ENCODE data around the gene ARHGAP44.

Gene ARHGAP44, protein sequence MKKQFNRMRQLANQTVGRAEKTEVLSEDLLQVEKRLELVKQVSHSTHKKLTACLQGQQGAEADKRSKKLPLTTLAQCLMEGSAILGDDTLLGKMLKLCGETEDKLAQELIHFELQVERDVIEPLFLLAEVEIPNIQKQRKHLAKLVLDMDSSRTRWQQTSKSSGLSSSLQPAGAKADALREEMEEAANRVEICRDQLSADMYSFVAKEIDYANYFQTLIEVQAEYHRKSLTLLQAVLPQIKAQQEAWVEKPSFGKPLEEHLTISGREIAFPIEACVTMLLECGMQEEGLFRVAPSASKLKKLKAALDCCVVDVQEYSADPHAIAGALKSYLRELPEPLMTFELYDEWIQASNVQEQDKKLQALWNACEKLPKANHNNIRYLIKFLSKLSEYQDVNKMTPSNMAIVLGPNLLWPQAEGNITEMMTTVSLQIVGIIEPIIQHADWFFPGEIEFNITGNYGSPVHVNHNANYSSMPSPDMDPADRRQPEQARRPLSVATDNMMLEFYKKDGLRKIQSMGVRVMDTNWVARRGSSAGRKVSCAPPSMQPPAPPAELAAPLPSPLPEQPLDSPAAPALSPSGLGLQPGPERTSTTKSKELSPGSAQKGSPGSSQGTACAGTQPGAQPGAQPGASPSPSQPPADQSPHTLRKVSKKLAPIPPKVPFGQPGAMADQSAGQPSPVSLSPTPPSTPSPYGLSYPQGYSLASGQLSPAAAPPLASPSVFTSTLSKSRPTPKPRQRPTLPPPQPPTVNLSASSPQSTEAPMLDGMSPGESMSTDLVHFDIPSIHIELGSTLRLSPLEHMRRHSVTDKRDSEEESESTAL
- total RNA-seq: 0 to 1.5 (median 0) reads per million in 9 experiments

GRCh38 chr17:12789481-12790248, at the start of gene ARHGAP44:
ARHGAP44 (plus strand) TSS chr17:12789498; CDS start chr17:12789839, 341 bp downstream.
- no peak within 1 kb of the TSS for H3K27ac Mint-ChIP-seq
- peaks cover 4% of the 10 kb centered on the region for H3K36me3 Mint-ChIP-seq (ENCODE audit: insufficient read depth)
- peaks cover 0 to 4% of the 10 kb centered on the region in 2 donors for H3K9me3 Mint-ChIP-seq
- no peak for DNase-seq
- H3K4me3 Mint-ChIP-seq: peak within 1 kb of the TSS; percentile 65 to 70
- ATAC-seq (replicated peaks): no peak
- peaks cover 0 to 6% of the 10 kb centered on the region in 2 donors for H3K4me1 Mint-ChIP-seq (ENCODE audit: low read depth in 2 of 2)
- H3K27me3 Mint-ChIP-seq: peaks cover 49 to 69% of the 10 kb centered on the region in 2 donors

- ATAC-seq (replicated peaks) (no peak), DNase-seq (no peak)
- H3K9me3 Mint-ChIP-seq: no peaks in the 10 kb centered on the region
- no peaks in the 10 kb centered on the region for H3K27me3 Mint-ChIP-seq
- H3K4me1 Mint-ChIP-seq (ENCODE audit: low read depth in 2 of 2): no peaks in the 10 kb centered on the region
- no peaks in the 10 kb centered on the region for H3K36me3 Mint-ChIP-seq (ENCODE audit: insufficient read depth)
- no peak overlapping the region for H3K4me3 Mint-ChIP-seq
- no peak overlapping the region for H3K27ac Mint-ChIP-seq
Observed at GRCh38 chr17:12739500-12739899, 49.8 kb upstream of the ARHGAP44 start.

DNA sequence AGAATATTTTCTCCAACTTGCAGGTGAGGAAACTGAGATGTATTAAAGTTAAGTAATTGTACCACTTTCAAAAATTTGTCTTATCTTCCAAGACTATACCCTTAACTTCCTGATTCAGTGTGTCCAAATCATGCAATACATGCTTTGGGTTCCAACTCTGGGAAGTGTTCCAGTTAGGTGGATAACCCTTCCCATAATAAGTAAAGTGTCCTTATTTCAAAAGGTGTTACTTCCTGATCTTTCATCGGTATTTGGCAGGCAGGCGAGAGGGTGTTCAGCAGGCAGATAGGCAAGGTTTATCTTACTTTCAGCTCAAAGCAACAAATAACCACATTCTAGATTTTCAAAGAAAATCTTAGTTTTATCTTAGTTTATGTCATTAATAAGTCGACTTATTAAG, 46.3 kb upstream of the ARHGAP44 start:
- no peak for ATAC-seq (replicated peaks)
- no peak overlapping the region for H3K4me3 Mint-ChIP-seq

DNA sequence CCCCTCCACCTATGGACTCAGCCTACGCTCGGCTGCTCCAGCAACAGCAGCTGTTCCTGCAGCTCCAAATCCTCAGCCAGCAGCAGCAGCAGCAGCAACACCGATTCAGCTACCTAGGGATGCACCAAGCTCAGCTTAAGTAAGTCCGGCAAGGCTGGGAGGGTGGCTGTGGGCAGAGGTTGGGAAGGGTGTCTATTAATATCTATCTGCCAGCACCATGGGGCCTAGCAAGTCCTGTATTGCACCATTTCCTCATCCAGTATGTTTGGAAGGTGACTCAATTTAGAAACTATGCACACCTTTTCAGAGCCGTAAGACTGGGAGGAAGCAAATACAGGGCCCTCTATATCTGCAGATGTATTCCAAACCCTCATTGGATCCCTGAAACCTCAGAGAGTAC, 45.0 kb upstream of the ARHGAP44 start:
- no peaks in the 10 kb centered on the region for H3K4me1 Mint-ChIP-seq (ENCODE audit: low read depth in 2 of 2)
- H3K27ac Mint-ChIP-seq: no peak overlapping the region
- H3K36me3 Mint-ChIP-seq (ENCODE audit: insufficient read depth): no peaks in the 10 kb centered on the region
- peaks cover 0 to 2% of the 10 kb centered on the region in 2 donors for H3K9me3 Mint-ChIP-seq
- ATAC-seq (replicated peaks) (no peak), DNase-seq (no peak)
- no peak overlapping the region for H3K4me3 Mint-ChIP-seq
- peaks cover 0 to 7% of the 10 kb centered on the region in 2 donors for H3K27me3 Mint-ChIP-seq

More for the DNA sequence above, 46.3 kb upstream of the ARHGAP44 start:
- Mint-ChIP-seq H3K27me3 (peaks cover 0 to 7% of the 10 kb centered on the region in 2 donors), H3K36me3 (ENCODE audit: insufficient read depth) (no peaks in the 10 kb centered on the region), H3K4me1 (ENCODE audit: low read depth in 2 of 2) (no peaks in the 10 kb centered on the region), H3K27ac (no peak overlapping the region), H3K9me3 (peaks cover 0 to 2% of the 10 kb centered on the region in 2 donors)
- no peak for DNase-seq

GRCh38 chr17:12744786-12745185, 44.5 kb upstream of the ARHGAP44 start:
- peaks cover 0 to 2% of the 10 kb centered on the region in 2 donors for H3K9me3 Mint-ChIP-seq
- no peaks in the 10 kb centered on the region for H3K36me3 Mint-ChIP-seq (ENCODE audit: insufficient read depth)
- DNase-seq (no peak), ATAC-seq (replicated peaks) (no peak)
- H3K27me3 Mint-ChIP-seq: peaks cover 0 to 7% of the 10 kb centered on the region in 2 donors
- H3K4me1 Mint-ChIP-seq (ENCODE audit: low read depth in 2 of 2): no peaks in the 10 kb centered on the region
- no peak overlapping the region for H3K27ac Mint-ChIP-seq
- no peak overlapping the region for H3K4me3 Mint-ChIP-seq

DNA sequence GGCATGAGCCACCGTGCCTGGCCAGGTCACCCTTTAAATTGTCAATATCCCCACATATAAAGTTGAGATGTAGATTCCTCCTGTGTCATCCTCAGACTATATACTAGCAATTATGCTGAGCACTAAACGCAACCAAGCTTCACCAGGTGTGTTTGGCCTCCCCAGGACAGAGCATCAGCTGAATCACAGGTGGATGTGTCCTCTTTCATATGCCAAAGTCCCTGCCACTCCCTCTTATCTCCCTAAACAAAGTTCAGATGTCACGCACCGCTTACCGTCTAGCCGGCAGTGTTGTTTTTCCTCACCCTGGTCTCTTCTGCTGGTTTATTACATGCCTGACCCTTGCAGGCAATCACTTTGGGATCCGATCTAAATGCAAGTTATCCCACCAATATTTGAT, 43.8 kb upstream of the ARHGAP44 start:
- H3K4me3 Mint-ChIP-seq: no peak overlapping the region
- no peak overlapping the region for H3K27ac Mint-ChIP-seq
- no peak for ATAC-seq (replicated peaks)

GRCh38 chr17:12756786-12757185, 32.5 kb upstream of the ARHGAP44 start:
- ATAC-seq (replicated peaks): no peak
- no peaks in the 10 kb centered on the region for H3K4me1 Mint-ChIP-seq (ENCODE audit: low read depth in 2 of 2)
- H3K27me3 Mint-ChIP-seq: no peaks in the 10 kb centered on the region
- no peak overlapping the region for H3K4me3 Mint-ChIP-seq
- DNase-seq: no peak
- H3K9me3 Mint-ChIP-seq: peaks cover 2 to 6% of the 10 kb centered on the region in 2 donors
- H3K27ac Mint-ChIP-seq: no peak overlapping the region
- H3K36me3 Mint-ChIP-seq (ENCODE audit: insufficient read depth): no peaks in the 10 kb centered on the region

More for the DNA sequence above, 43.8 kb upstream of the ARHGAP44 start:
- Mint-ChIP-seq H3K27me3 (peaks cover 0 to 7% of the 10 kb centered on the region in 2 donors), H3K9me3 (peaks cover 0 to 2% of the 10 kb centered on the region in 2 donors), H3K36me3 (ENCODE audit: insufficient read depth) (no peaks in the 10 kb centered on the region), H3K4me1 (ENCODE audit: low read depth in 2 of 2) (no peaks in the 10 kb centered on the region)
- no peak for DNase-seq

DNA sequence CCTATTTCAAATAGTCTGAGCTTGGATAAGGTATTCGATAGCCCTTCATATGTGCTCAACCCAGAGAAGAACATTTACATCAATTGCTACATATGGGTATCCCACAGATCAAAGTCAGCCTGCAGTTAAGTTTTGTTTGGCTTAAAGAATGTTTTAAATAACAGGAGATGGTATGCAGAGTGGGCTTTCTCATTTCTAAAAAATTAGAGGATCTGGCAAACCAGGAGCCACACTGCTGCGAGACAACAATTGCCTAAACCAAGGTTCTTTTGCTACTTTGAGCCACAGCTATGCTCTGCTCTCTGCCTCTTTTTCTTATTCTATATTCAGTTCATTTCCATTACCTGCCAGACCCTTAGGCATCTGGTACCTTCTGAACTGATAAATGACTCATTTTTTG, 30.2 kb upstream of the ARHGAP44 start:
- DNase-seq (no peak), ATAC-seq (replicated peaks) (no peak)
- Mint-ChIP-seq H3K36me3 (ENCODE audit: insufficient read depth) (no peaks in the 10 kb centered on the region), H3K27me3 (no peaks in the 10 kb centered on the region), H3K4me3 (no peak overlapping the region), H3K9me3 (peaks cover 9 to 15% of the 10 kb centered on the region in 2 donors), H3K4me1 (ENCODE audit: low read depth in 2 of 2) (no peaks in the 10 kb centered on the region), H3K27ac (no peak overlapping the region)

- no peak overlapping the region for H3K4me3 Mint-ChIP-seq
- H3K4me1 Mint-ChIP-seq (ENCODE audit: low read depth in 2 of 2): no peaks in the 10 kb centered on the region
- no peak overlapping the region for H3K27ac Mint-ChIP-seq
- no peaks in the 10 kb centered on the region for H3K36me3 Mint-ChIP-seq (ENCODE audit: insufficient read depth)
- DNase-seq (no peak), ATAC-seq (replicated peaks) (no peak)
- H3K9me3 Mint-ChIP-seq: peaks cover 6 to 20% of the 10 kb centered on the region in 2 donors
- H3K27me3 Mint-ChIP-seq: peaks cover 0 to 10% of the 10 kb centered on the region in 2 donors
Observed at GRCh38 chr17:12765548-12765947, 23.8 kb upstream of the ARHGAP44 start.

GRCh38 chr17:12768255-12768654, 21.0 kb upstream of the ARHGAP44 start:
- Mint-ChIP-seq H3K27me3 (peaks cover 0 to 10% of the 10 kb centered on the region in 2 donors), H3K4me1 (ENCODE audit: low read depth in 2 of 2) (no peaks in the 10 kb centered on the region), H3K9me3 (peaks cover 1 to 5% of the 10 kb centered on the region in 2 donors), H3K27ac (no peak overlapping the region), H3K36me3 (ENCODE audit: insufficient read depth) (no peaks in the 10 kb centered on the region), H3K4me3 (no peak overlapping the region)
- ATAC-seq (replicated peaks) (no peak), DNase-seq (no peak)

GRCh38 chr17:12769981-12770380, 19.3 kb upstream of the ARHGAP44 start:
- ATAC-seq (replicated peaks): no peak
- Mint-ChIP-seq H3K4me1 (ENCODE audit: low read depth in 2 of 2) (no peaks in the 10 kb centered on the region), H3K27me3 (peaks cover 0 to 10% of the 10 kb centered on the region in 2 donors)

GRCh38 chr17:12773153-12773552, 16.1 kb upstream of the ARHGAP44 start:
- DNase-seq: no peak

More at GRCh38 chr17:12769981-12770380, 19.3 kb upstream of the ARHGAP44 start:
- Mint-ChIP-seq H3K36me3 (ENCODE audit: insufficient read depth) (no peaks in the 10 kb centered on the region), H3K9me3 (peaks cover 0 to 5% of the 10 kb centered on the region in 2 donors), H3K27ac (no peak overlapping the region), H3K4me3 (no peak overlapping the region)
- DNase-seq: no peak

GRCh38 chr17:12789075-12789480, 220 bp upstream of the ARHGAP44 start:
- DNase-seq (no peak), ATAC-seq (replicated peaks) (no peak)
- H3K4me3 Mint-ChIP-seq: peak overlapping the region; percentile 5 to 22
- H3K9me3 Mint-ChIP-seq: peaks cover 0 to 4% of the 10 kb centered on the region in 2 donors
- peaks cover 4% of the 10 kb centered on the region for H3K36me3 Mint-ChIP-seq (ENCODE audit: insufficient read depth)
- H3K27ac Mint-ChIP-seq: no peak overlapping the region
- H3K4me1 Mint-ChIP-seq (ENCODE audit: low read depth in 2 of 2): peaks cover 0 to 6% of the 10 kb centered on the region in 2 donors
- H3K27me3 Mint-ChIP-seq: peaks cover 49 to 63% of the 10 kb centered on the region in 2 donors

More at GRCh38 chr17:12773153-12773552, 16.1 kb upstream of the ARHGAP44 start:
- Mint-ChIP-seq H3K4me3 (no peak overlapping the region), H3K36me3 (ENCODE audit: insufficient read depth) (no peaks in the 10 kb centered on the region), H3K4me1 (ENCODE audit: low read depth in 2 of 2) (no peaks in the 10 kb centered on the region), H3K9me3 (peaks cover 0 to 5% of the 10 kb centered on the region in 2 donors), H3K27me3 (peaks cover 0 to 10% of the 10 kb centered on the region in 2 donors), H3K27ac (no peak overlapping the region)
- no peak for ATAC-seq (replicated peaks)
